Neuron (in vitro differentiated cells): ENCODE results near the gene PGAP3.
A peak's percentile ranks its signal among the peaks of the same experiment; 100 is the strongest.
"Not testable (repeated sequence)": the region's sequence is repeated elsewhere in the genome, so short reads cannot be mapped to it uniquely, and the experiment has no call there.

ENCODE experiments used
- H2AFZ ChIP-seq: one replicate; pipeline ENCODE4 v1.6.1; 2013; ENCODE audit warnings: low read depth, mild to moderate bottlenecking, inconsistent platforms, low read length, moderate library complexity
- H3K27me3 ChIP-seq: one replicate; pipeline ENCODE4 v1.6.1; 2013; ENCODE audit warnings: low read length; ENCODE audit not compliant: insufficient read depth
- H3K36me3 ChIP-seq: one replicate; pipeline ENCODE4 v1.6.1; 2013; ENCODE audit warnings: low read length; ENCODE audit not compliant: insufficient read depth
- H3K4me1 ChIP-seq: one replicate; pipeline ENCODE4 v1.6.1; 2013; ENCODE audit warnings: low read length; ENCODE audit not compliant: insufficient read depth
- H3K4me3 ChIP-seq: 2 replicates; pipeline ENCODE4 v1.5.1; 2013; ENCODE audit warnings: mild to moderate bottlenecking, low read length, moderate library complexity
- H3K9me3 ChIP-seq: one replicate; pipeline ENCODE4 v1.6.1; 2013; ENCODE audit warnings: low read length

The PGAP3 gene, protein sequence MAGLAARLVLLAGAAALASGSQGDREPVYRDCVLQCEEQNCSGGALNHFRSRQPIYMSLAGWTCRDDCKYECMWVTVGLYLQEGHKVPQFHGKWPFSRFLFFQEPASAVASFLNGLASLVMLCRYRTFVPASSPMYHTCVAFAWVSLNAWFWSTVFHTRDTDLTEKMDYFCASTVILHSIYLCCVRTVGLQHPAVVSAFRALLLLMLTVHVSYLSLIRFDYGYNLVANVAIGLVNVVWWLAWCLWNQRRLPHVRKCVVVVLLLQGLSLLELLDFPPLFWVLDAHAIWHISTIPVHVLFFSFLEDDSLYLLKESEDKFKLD

DNA sequence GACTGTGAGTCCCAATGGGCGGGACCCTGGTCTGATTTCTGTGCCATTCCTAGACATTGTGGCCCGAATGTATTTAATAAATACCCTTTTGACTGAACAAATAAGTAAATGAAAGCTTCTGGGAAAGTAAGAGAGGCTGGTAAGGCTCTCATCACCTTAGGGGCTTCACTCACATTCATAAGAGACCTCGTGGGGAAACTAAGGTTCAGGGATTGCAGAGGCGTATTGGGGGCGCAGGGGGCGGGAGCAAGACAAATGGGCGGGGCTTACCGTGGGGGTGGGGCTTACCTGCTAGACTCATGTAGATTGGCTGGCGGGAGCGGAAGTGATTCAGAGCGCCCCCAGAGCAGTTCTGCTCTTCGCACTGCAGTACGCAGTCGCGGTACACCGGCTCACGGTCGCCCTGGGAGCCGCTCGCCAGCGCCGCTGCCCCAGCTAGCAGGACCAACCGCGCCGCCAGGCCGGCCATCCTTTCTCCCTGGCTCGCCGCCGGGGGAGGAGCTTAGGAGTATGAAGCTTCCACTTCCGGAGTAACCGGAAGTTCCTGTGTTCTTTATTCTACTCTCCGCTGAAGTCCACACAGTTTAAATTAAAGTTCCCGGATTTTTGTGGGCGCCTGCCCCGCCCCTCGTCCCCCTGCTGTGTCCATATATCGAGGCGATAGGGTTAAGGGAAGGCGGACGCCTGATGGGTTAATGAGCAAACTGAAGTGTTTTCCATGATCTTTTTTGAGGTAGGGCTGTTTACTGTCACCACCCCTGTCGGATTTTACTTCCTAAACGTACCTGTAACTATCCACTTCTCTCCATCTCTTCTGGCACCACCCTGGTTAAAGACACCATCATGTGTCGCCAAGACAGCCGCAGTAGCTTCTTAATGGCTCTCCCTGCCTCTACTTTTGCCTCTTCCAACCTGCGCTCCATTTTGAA, at the start of gene PGAP3:
PGAP3 (minus strand) TSS at position 512 of the 929 bp plus-strand sequence; CDS start at position 469, 43 bp downstream.
- Histone ChIP-seq H3K4me1 (peaks cover 15% of the 10 kb centered on the region), H2AFZ (peak within 1 kb of the TSS; percentile 64), H3K36me3 (peaks cover 7% of the 10 kb centered on the region), H3K9me3 (no peaks in the 10 kb centered on the region), H3K27me3 (no peaks in the 10 kb centered on the region), H3K4me3 (peak within 1 kb of the TSS; percentile 93)

DNA sequence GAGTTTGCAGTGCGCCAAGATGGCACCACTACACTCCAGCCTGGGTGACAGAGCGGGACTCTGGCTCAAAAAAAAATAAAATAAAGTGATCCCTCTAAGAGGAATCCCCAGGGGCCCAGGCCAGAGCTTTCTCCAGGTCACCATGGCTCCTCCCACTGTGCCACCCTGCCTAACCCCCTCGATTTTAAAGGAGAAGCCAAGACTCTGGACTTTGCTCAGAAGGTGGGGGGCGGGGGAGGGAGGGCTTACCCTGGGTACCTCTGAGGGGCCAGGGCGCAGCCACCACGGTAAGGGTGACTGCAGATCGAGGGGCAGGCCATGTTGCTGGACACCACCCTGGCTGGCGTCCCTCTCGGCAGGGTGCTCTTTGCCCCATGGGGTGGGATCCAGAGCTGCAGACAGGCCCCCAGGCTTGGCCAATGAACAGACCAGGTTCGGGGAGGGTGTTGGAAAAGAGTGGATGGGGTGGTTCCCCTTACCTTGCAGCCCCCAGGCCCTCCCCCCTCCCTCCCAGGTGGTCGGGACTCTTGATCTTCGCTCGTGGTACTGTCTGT, 49.4 kb upstream of the PGAP3 start:
- no peaks in the 10 kb centered on the region for H3K36me3 ChIP-seq
- peaks cover 64% of the 10 kb centered on the region for H3K27me3 ChIP-seq
- H3K4me1 ChIP-seq, result peaks cover 12% of the 10 kb centered on the region
- no peak overlapping the region for H2AFZ ChIP-seq
- H3K4me3 ChIP-seq, result no peak overlapping the region
- no peaks in the 10 kb centered on the region for H3K9me3 ChIP-seq

GRCh38 chr17:39736319-39737165, 48.7 kb upstream of the PGAP3 start:
- H3K4me1 ChIP-seq, result peaks cover 12% of the 10 kb centered on the region
- no peaks in the 10 kb centered on the region for H3K9me3 ChIP-seq
- no peak overlapping the region for H2AFZ ChIP-seq
- no peaks in the 10 kb centered on the region for H3K36me3 ChIP-seq
- H3K4me3 ChIP-seq, result no peak overlapping the region
- H3K27me3 ChIP-seq, result peaks cover 57% of the 10 kb centered on the region

- H3K4me1 ChIP-seq, result peaks cover 12% of the 10 kb centered on the region
- no peak overlapping the region for H2AFZ ChIP-seq
- H3K4me3 ChIP-seq, result no peak overlapping the region
- no peaks in the 10 kb centered on the region for H3K9me3 ChIP-seq
- H3K36me3 ChIP-seq, result no peaks in the 10 kb centered on the region
- H3K27me3 ChIP-seq, result peaks cover 51% of the 10 kb centered on the region
These were observed 48.0 kb upstream of the PGAP3 start for GRCh38 chr17:39735882-39736281.

GRCh38 chr17:39732586-39732985, 44.7 kb upstream of the PGAP3 start:
- Histone ChIP-seq H3K36me3 (peaks cover 10% of the 10 kb centered on the region), H3K9me3 (no peaks in the 10 kb centered on the region), H3K4me3 (no peak overlapping the region), H3K27me3 (peaks cover 19% of the 10 kb centered on the region), H2AFZ (no peak overlapping the region), H3K4me1 (peaks cover 4% of the 10 kb centered on the region)

GRCh38 chr17:39730095-39730921, 42.5 kb upstream of the PGAP3 start, which contains the start of gene MIEN1:
MIEN1 (minus strand) TSS chr17:39730532; CDS start chr17:39730495, 37 bp downstream.
- H2AFZ ChIP-seq, result peak within 1 kb of the TSS; percentile 88

GRCh38 chr17:39729280-39729851, 41.5 kb upstream of the PGAP3 start:
- Histone ChIP-seq H3K4me3 (peak overlapping the region; percentile 80), H3K4me1 (peaks cover 4% of the 10 kb centered on the region), H3K27me3 (no peaks in the 10 kb centered on the region), H2AFZ (no peak overlapping the region), H3K36me3 (peaks cover 38% of the 10 kb centered on the region), H3K9me3 (no peaks in the 10 kb centered on the region)

More at GRCh38 chr17:39730095-39730921, 42.5 kb upstream of the PGAP3 start, which contains the start of gene MIEN1:
- Histone ChIP-seq H3K4me3 (peak within 1 kb of the TSS; percentile 80), H3K9me3 (no peaks in the 10 kb centered on the region), H3K27me3 (no peaks in the 10 kb centered on the region), H3K4me1 (peaks cover 4% of the 10 kb centered on the region), H3K36me3 (peaks cover 30% of the 10 kb centered on the region)

GRCh38 chr17:39727556-39727955, 39.7 kb upstream of the PGAP3 start:
- Histone ChIP-seq H3K27me3 (no peaks in the 10 kb centered on the region), H3K36me3 (peaks cover 50% of the 10 kb centered on the region), H2AFZ (no peak overlapping the region), H3K4me3 (no peak overlapping the region), H3K4me1 (peaks cover 4% of the 10 kb centered on the region), H3K9me3 (no peaks in the 10 kb centered on the region)

- Histone ChIP-seq H3K9me3 (no peaks in the 10 kb centered on the region), H2AFZ (no peak overlapping the region), H3K27me3 (no peaks in the 10 kb centered on the region), H3K36me3 (peaks cover 55% of the 10 kb centered on the region), H3K4me3 (no peak overlapping the region), H3K4me1 (peaks cover 4% of the 10 kb centered on the region)
These were observed 38.8 kb upstream of the PGAP3 start for GRCh38 chr17:39726617-39727016.

DNA sequence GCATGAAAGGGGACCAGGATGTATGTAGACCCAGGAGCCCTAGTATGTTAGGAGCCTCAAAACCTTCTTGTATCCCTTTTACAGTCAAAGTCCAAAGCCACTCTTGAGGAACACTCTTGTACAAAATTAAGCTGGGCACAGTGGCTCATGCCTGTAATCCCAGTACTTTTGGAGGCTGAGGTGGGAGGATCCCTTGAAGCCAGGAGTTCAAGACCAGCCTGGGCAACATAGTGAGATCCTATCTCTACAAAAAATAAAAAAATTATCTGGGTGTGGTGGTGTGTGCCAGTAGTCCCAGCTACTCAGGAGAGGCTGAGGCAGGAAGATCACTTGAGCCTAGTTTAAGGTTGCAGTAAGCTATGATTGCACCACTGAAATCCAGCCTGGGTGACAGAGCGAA, 38.1 kb upstream of the PGAP3 start:
- not testable (repeated sequence) for H3K9me3 ChIP-seq, H3K4me1 ChIP-seq, H2AFZ ChIP-seq, H3K27me3 ChIP-seq, H3K4me3 ChIP-seq
- peaks cover 55% of the 10 kb centered on the region for H3K36me3 ChIP-seq

- H3K27me3 ChIP-seq, result no peaks in the 10 kb centered on the region
- peaks cover 65% of the 10 kb centered on the region for H3K36me3 ChIP-seq
- H3K9me3 ChIP-seq, result no peaks in the 10 kb centered on the region
- peaks cover 1% of the 10 kb centered on the region for H3K4me1 ChIP-seq
- no peak overlapping the region for H2AFZ ChIP-seq
- no peak overlapping the region for H3K4me3 ChIP-seq
These were observed 36.9 kb upstream of the PGAP3 start for GRCh38 chr17:39724731-39725130.
